BE2C (cell line): ENCODE measurements around the gene E2F1.

Experiments
- DNase-seq: peaks from one replicate; pipeline ENCODE4 v3.0.0-alpha.2; 2020
- H3K27me3 ChIP-seq: fragments of 250-450 bp; sonication (Bioruptor Pico); 2 replicates; pipeline ENCODE4 v1.5.1; 2020; ENCODE audit warnings: mild to moderate bottlenecking
- H3K36me3 ChIP-seq: fragments of 250-450 bp; sonication (Bioruptor Pico); 2 replicates; pipeline ENCODE4 v1.5.1; 2020; ENCODE audit warnings: mild to moderate bottlenecking
- H3K4me1 ChIP-seq: fragments of 250-450 bp; sonication (Bioruptor Pico); 2 replicates; pipeline ENCODE4 v1.5.1; 2020
- H3K4me3 ChIP-seq: 2 replicates; pipeline ENCODE4 v1.5.1; 2011; ENCODE audit warnings: low read depth, low read length
- H3K9me3 ChIP-seq: fragments of 250-450 bp; sonication (Bioruptor Pico); 2 replicates; pipeline ENCODE4 v1.5.1; 2020
- TF ChIP-seq, protein P1 (sequence below): IDR thresholded peaks from 2 replicates; pipeline ENCODE4 v1.5.1; 2012; ENCODE audit warnings: mild to moderate bottlenecking, low read depth, low read length

The E2F1 gene

DNA sequence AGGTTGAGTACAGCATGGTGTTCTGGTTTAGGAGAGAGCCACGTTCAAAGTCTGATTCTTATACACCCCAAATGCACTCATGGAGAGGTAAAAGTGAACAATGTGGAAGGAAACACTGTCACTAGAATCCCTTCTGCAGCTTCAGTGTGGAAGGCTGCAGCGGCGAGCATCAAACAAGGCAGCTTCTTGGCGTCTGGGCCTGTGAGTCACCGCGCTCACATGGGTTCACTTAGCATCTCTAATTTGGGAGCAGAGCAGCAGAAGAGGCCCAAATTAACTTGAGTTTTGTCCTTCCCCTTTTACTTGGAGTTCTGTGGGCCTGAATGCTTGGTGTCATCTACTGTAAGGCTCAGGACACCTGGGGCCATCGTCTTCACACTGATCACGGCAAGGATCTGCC is 10.9 kb upstream of the E2F1 start:
- TF ChIP-seq, protein P1, sequence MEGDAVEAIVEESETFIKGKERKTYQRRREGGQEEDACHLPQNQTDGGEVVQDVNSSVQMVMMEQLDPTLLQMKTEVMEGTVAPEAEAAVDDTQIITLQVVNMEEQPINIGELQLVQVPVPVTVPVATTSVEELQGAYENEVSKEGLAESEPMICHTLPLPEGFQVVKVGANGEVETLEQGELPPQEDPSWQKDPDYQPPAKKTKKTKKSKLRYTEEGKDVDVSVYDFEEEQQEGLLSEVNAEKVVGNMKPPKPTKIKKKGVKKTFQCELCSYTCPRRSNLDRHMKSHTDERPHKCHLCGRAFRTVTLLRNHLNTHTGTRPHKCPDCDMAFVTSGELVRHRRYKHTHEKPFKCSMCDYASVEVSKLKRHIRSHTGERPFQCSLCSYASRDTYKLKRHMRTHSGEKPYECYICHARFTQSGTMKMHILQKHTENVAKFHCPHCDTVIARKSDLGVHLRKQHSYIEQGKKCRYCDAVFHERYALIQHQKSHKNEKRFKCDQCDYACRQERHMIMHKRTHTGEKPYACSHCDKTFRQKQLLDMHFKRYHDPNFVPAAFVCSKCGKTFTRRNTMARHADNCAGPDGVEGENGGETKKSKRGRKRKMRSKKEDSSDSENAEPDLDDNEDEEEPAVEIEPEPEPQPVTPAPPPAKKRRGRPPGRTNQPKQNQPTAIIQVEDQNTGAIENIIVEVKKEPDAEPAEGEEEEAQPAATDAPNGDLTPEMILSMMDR = no peak
- Histone ChIP-seq H3K36me3 (no peaks in the 10 kb centered on the region), H3K9me3 (no peaks in the 10 kb centered on the region), H3K4me1 (peaks cover 11% of the 10 kb centered on the region), H3K27me3 (no peaks in the 10 kb centered on the region), H3K4me3 (no peak overlapping the region)
- DNase-seq = peak; percentile 72

DNA sequence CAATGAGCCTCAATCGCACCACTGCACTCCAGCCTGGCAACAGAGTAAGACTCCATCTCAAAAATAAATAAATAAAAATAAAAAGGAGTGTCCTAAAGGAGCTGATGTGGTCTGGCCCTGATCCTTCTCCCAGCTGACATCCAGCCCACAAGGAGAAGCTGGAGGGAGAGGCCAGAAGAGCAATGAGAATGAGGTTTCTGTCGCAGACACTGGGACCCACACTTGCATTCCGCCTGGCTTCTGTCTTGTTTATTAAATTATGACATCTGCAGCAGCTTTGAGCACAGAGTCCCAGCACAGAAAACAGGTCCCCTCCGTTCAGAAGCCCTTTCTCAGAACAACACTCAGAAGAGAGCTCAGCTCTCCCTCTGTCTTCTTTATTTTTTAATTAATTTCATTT is 10.3 kb upstream of the E2F1 start:
- DNase-seq = peak; percentile 73
- Histone ChIP-seq H3K27me3 (no peaks in the 10 kb centered on the region), H3K4me3 (no peak overlapping the region), H3K4me1 (peaks cover 11% of the 10 kb centered on the region), H3K36me3 (no peaks in the 10 kb centered on the region), H3K9me3 (no peaks in the 10 kb centered on the region)
- TF ChIP-seq, protein P1 = no peak

DNA sequence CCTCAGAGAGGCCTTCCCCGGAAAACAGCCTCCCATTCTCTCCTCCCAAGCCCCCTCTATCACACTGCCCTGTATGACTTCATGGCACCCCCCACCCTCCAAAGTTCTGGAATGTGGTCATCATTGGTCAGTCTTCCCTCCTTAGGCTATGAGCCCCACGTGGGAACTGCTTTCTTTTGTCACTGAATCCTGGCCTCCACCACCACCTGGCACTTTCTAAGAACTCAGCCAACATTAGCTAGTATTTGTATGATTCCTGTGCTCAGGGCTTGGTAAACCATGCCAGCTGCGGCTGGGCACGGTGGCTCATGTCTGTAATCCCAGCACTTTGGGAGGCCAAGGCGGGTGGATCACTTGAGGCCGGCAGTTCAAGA is 8.4 kb upstream of the E2F1 start:
- DNase-seq = no peak
- no peaks in the 10 kb centered on the region for H3K9me3 ChIP-seq
- H3K4me3 ChIP-seq = no peak overlapping the region
- TF ChIP-seq, protein P1 = no peak
- H3K27me3 ChIP-seq = no peaks in the 10 kb centered on the region
- H3K36me3 ChIP-seq = no peaks in the 10 kb centered on the region
- peaks cover 11% of the 10 kb centered on the region for H3K4me1 ChIP-seq

DNA sequence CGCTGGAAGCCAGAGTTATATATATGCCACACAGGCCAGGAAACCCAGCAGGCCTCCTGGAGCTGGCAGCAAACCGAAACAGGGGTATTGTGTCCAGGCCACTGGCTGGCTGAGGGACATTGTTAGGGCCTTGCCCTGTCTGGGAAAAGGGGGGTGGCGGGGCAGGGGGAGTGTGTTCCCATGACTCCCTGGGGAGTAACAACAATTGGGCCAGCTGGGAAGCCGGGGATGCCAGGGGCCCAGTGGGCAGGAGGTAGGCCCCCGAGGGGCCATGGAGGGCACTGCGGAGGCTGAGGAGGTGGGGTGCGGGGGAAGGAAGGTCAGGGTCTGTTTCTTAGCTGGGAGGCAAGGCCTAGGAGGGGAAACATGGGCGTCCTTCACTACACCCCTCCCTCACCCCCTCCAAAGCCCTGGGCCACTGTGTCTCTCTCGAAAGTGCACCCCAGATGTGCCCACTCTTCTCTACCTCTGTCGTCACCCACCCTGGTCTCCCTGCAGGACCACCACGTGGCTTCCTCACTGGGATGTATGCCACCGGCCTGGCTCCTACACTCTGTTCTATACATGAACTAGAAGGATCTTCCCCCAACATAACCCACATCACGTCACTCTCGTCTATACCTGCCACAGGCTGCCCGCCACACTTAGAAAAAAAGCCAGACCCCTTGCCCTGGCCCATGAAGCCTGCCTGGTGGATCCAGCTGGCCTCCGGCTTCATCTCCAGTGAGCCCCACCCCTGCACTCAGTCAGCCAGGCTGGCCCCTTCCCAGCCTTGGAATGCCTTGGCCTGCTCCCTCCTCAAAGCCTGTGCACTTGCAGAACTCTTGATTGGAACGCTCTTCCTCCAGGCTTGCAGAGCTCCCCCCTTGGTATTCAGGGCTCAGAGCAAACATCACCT is 7.8 kb upstream of the E2F1 start:
- Histone ChIP-seq H3K4me1 (peaks cover 11% of the 10 kb centered on the region), H3K27me3 (no peaks in the 10 kb centered on the region), H3K36me3 (no peaks in the 10 kb centered on the region), H3K9me3 (no peaks in the 10 kb centered on the region), H3K4me3 (no peak overlapping the region)
- TF ChIP-seq, protein P1 = 0 out of 2 replicates have a peak, but pooled peaks have one; percentile 8
- DNase-seq = no peak

DNA sequence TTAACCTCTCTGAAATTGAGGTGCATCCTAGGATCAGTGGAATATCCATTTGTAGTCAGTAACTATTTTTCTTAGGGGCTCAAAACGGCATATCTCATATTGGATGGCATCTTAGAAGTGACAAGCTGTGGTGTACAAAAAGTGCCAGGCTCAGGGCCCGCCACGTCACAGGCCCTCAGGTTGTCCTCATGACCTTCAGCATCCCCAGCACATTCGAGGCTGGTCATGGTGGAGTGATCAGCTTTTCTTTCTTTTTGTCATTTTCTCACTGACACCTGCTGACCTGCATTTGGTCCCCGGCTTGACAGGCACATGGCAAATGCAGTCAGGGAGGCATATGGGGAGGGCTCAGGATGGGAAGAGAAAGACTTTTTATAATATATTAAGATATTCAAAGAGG is 7.1 kb upstream of the E2F1 start:
- H3K36me3 ChIP-seq = no peaks in the 10 kb centered on the region
- no peak overlapping the region for H3K4me3 ChIP-seq
- H3K27me3 ChIP-seq = no peaks in the 10 kb centered on the region
- no peak for DNase-seq
- peaks cover 11% of the 10 kb centered on the region for H3K4me1 ChIP-seq
- no peaks in the 10 kb centered on the region for H3K9me3 ChIP-seq
- TF ChIP-seq, protein P1 = no peak

DNA sequence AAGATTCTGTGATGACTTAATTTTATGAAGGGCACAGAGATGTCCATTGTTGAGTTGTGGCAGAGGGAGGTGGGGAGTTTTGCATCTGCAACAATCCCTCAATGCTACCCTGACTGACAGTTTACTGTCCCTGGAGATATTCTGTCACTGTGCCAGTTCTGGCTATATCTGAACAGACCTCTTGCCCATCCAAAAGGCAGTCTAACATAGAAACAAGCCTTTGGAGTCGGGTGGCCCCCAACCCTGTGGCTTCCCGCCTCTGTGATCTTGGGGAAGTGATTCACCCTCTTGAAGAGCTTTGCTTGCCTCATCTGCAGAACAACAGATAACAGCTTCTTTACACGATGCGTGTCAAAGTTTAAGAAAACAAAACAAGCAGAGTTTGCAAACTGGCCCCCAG is 3.8 kb upstream of the E2F1 start:
- H3K4me3 ChIP-seq = no peak overlapping the region
- peaks cover 5% of the 10 kb centered on the region for H3K4me1 ChIP-seq
- TF ChIP-seq, protein P1 = no peak
- no peaks in the 10 kb centered on the region for H3K9me3 ChIP-seq
- DNase-seq = no peak
- no peaks in the 10 kb centered on the region for H3K27me3 ChIP-seq
- no peaks in the 10 kb centered on the region for H3K36me3 ChIP-seq
